ENCODE data around the gene ABCF3.

ABCF3 gene

GRCh38 chr3:184233127-184233843 lies 47.3 kb downstream of the ABCF3 start:
- no peak for DNase-seq (ENCODE audit: low spot score)

GRCh38 chr3:184234224-184234623 lies 48.2 kb downstream of the ABCF3 start:
- no peak for DNase-seq (ENCODE audit: low spot score)

DNA sequence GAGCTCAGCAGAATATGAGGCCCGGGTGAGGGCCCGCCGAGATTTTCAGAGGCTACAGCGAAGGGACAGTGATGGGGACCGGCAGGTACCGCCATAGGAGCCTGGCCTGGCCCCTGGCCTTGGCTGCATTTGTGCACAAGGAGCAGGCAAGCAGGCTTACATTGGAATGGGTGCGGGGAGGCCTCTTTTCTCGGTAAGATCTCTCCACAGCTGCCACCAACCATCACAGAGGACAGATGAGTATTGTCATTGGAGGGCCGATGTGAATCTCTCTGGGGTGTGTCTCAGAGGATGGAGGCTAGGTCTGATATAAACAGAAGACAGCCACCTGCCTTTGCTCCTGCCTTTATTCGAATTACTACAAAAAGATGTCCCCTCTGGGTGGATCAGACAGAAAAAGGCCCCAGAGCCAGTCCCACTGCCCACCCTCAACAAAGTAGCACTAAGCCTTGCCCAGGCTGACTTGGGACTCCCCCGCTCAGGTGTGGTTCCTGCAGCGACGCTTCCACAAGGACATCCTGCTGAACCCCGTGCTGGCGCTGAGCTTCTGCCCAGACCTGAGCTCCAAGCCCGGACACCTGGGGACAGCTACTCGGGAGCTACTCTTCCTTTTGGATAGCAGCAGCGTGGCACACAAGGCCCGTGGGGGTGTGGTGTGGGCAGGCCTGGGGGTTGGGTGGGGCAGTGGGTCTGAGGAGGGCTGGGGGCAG lies 48.8 kb downstream of the ABCF3 start:
- DNase-seq (ENCODE audit: low spot score) = no peak

- no peak for DNase-seq (ENCODE audit: low spot score)
These were observed 49.5 kb downstream of the ABCF3 start for GRCh38 chr3:184235381-184236032.

DNA sequence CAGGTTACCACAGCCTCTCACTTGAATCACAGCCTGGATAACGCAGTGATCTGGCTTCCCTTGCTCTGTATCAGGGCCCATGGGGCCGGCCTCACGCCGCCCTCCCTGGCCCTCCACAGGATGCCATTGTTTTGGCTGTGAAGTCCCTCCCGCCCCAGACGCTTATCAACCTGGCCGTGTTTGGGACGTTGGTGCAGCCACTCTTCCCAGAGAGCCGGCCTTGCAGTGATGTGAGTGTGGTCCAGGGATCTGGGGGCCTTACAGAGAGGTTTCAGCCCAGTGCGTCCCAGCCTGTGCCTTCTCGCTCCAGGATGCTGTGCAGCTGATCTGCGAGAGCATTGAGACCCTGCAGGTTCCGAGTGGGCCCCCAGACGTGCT lies 50.0 kb downstream of the ABCF3 start:
- DNase-seq (ENCODE audit: low spot score) = no peak

GRCh38 chr3:184236636-184237035 lies 50.6 kb downstream of the ABCF3 start:
- no peak for DNase-seq (ENCODE audit: low spot score)

DNA sequence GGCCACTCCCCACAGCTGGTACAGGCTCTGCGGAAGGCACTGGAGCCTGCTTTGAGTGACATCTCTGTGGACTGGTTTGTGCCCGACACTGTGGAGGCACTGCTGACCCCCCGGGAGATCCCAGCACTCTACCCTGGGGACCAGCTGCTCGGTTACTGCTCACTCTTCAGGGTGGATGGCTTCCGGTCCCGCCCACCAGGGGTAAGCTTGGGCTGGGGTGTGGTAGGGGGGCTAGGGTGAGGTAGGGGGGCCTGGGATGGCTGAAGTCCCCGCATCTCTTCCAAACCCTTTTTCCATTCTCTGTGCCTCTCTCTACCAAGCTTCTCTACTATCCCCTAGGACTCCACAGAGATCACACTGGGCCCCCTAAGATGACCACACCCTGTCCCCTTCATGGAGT lies 51.2 kb downstream of the ABCF3 start:
- no peak for DNase-seq (ENCODE audit: low spot score)

- DNase-seq (ENCODE audit: low spot score) = no peak
These were observed 51.8 kb downstream of the ABCF3 start for GRCh38 chr3:184237807-184238206.

- DNase-seq (ENCODE audit: low spot score) = no peak
These were observed 52.3 kb downstream of the ABCF3 start for GRCh38 chr3:184238246-184238818.

- no peak for DNase-seq (ENCODE audit: low spot score)
These were observed 53.2 kb downstream of the ABCF3 start for GRCh38 chr3:184239221-184239620.

- no peak for DNase-seq (ENCODE audit: low spot score)
These were observed 53.7 kb downstream of the ABCF3 start for GRCh38 chr3:184239708-184240107.

- no peak for DNase-seq (ENCODE audit: low spot score)
These were observed 54.6 kb downstream of the ABCF3 start for GRCh38 chr3:184240384-184241140.

- DNase-seq (ENCODE audit: low spot score) = no peak
These were observed 55.1 kb downstream of the ABCF3 start for GRCh38 chr3:184241141-184241446.

- no peak for DNase-seq (ENCODE audit: low spot score)
These were observed 55.7 kb downstream of the ABCF3 start for GRCh38 chr3:184241447-184242296.

DNA sequence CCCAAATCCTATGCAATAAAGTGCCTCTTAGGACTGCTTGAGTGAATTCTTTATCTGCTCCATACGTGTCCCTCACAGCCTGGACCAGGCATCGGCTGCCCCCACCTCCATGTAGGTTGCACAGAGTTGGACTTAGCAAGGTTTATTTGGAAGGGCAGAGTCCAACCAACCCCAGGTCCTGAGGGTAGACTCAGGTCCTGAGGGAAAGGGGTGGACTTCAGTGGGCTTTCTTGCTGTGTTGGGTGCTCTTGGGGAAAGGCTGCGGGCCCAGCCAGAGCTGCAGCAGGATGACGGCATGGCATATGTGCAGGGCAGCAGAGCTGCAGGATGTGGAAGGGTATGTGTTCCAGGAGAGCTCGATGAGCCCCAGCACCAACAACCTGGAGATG lies 56.3 kb downstream of the ABCF3 start:
- no peak for DNase-seq (ENCODE audit: low spot score)

Data from germinal center (tissue), 1 donor.